HepG2 (cell line): Measurements from ENCODE around the gene PCDHGA12.

Source experiments
- CREB1 ChIP-seq, 2 experiments: fragments of 450-650 bp in 1 of 2; IDR thresholded peaks; 2 replicates each; pipeline ENCODE4 v1.6.1; 2016 to 2017; ENCODE audit warnings: control low read depth in 1 of 2, mild to moderate bottlenecking in 1 of 2, missing compliant biosample characterization in 1 of 2, missing genetic modification characterization in 1 of 2
- HDAC2 ChIP-seq: sonication (generic); formaldehyde crosslinking; IDR thresholded peaks from 2 replicates; pipeline ENCODE4 v1.4.0; 2020; ENCODE audit warnings: missing genetic modification reagents
- HDAC6 ChIP-seq: fragments of 200-600 bp; sonication (generic); IDR thresholded peaks from 2 replicates; pipeline ENCODE4 v1.7.0; 2017; ENCODE audit warnings: mild to moderate bottlenecking, antibody characterized with exemption, low read length, low read depth
- YY1 ChIP-seq: IDR thresholded peaks from 2 replicates; pipeline ENCODE4 v1.6.1; 2011; ENCODE audit warnings: low read length, low read depth, moderate library complexity, mild to moderate bottlenecking; ENCODE audit not compliant: insufficient read depth, insufficient replicate concordance

DNA sequence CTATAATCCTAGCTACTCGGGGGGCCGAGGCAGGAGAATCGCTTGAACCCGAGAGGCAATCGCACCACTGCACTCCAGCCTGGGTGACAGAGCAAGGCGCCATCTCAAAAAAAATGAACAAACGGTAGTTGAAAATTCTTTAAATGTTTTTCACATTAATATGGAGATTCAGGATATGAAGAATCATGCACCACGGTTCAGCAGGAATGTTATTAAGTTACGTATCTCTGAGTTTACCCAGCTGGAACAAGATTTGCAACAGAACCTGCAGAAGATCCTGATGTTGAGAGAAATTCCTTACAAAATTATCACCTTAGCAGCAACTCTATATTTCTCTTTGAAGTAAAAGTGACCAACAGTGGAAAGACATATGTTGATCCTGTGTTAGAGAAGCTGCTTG, 10.0 kb downstream of the PCDHGA12 start:
- TF ChIP-seq HDAC2 (CRISPR knock-in tag) (no peak), YY1 (no peak), HDAC6 (no peak), CREB1 (IDR thresholded peaks at IDR 0.05) (no peak), CREB1 (CRISPR knock-in tag; IDR thresholded peaks at IDR 0.05) (no peak)
